GM19240 (cell line): ENCODE results near the gene HDX.
"Not testable (repeated sequence)": the region's sequence is repeated elsewhere in the genome, so short reads cannot be mapped to it uniquely, and the experiment has no call there.

Source experiments
- DNase-seq: peaks from one replicate; pipeline ENCODE4 v3.0.0; 2011; ENCODE audit warnings: low spot score; ENCODE audit not compliant: insufficient read length

Gene HDX

GRCh38 chrX:84340968-84341367 is 161.3 kb downstream of the HDX start:
- DNase-seq: no peak

GRCh38 chrX:84339507-84340364 is 162.5 kb downstream of the HDX start:
- DNase-seq: no peak

GRCh38 chrX:84336646-84337045 is 165.6 kb downstream of the HDX start:
- DNase-seq: no peak

- no peak for DNase-seq
Observed at GRCh38 chrX:84335121-84335520, 167.1 kb downstream of the HDX start.

GRCh38 chrX:84322083-84322827 is 180.0 kb downstream of the HDX start:
- no peak for DNase-seq

GRCh38 chrX:84320614-84321013 is 181.6 kb downstream of the HDX start:
- no peak for DNase-seq

GRCh38 chrX:84320023-84320422 is 182.2 kb downstream of the HDX start:
- DNase-seq: no peak

- DNase-seq: no peak
Observed at GRCh38 chrX:84318661-84319060, 183.6 kb downstream of the HDX start.

- not testable (repeated sequence) for DNase-seq
Observed at GRCh38 chrX:84315946-84316345, 186.3 kb downstream of the HDX start.
